ENCODE measurements around the gene HEBP1.

DNA sequence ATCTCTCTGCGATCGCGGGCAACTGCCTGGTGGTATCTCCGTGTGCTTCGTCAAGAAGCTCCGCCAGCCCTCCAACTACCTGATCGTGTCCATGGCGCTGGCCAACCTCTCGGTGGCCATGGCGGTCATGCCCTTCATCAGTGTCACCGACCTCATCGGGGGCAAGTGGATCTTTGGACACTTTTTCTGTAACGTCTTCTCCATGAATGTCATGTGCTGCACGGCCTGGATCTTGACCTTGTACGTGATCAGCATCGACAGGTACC lies 1.6 kb upstream of the HEBP1 start:
- TF ChIP-seq POLR2A (IDR thresholded peaks at IDR 0.05): no peak
- TF ChIP-seq, protein P1, sequence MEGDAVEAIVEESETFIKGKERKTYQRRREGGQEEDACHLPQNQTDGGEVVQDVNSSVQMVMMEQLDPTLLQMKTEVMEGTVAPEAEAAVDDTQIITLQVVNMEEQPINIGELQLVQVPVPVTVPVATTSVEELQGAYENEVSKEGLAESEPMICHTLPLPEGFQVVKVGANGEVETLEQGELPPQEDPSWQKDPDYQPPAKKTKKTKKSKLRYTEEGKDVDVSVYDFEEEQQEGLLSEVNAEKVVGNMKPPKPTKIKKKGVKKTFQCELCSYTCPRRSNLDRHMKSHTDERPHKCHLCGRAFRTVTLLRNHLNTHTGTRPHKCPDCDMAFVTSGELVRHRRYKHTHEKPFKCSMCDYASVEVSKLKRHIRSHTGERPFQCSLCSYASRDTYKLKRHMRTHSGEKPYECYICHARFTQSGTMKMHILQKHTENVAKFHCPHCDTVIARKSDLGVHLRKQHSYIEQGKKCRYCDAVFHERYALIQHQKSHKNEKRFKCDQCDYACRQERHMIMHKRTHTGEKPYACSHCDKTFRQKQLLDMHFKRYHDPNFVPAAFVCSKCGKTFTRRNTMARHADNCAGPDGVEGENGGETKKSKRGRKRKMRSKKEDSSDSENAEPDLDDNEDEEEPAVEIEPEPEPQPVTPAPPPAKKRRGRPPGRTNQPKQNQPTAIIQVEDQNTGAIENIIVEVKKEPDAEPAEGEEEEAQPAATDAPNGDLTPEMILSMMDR (IDR thresholded peaks at IDR 0.05): no peak

All from upper lobe of left lung (tissue), 4 donors.